Measurements from ENCODE around the gene TLCD2. TPM values are rescaled to one million over a fixed set of nuclear protein-coding genes. Genes with fewer than 3 reads are reported as not detected.
"Not testable (repeated sequence)": the region's sequence is repeated elsewhere in the genome, so short reads cannot be mapped to it uniquely, and the experiment has no call there.

Gene TLCD2
- total and polyA plus RNA-seq, 4 donors = 1.2 to 7.3 (median 3.4) TPM

GRCh38 chr17:1708791-1709346 is 1.3 kb downstream of the TLCD2 start:
- not testable (repeated sequence) for H3K9ac ChIP-seq (ENCODE audit: low read depth in 1 of 2, low read length in 2 of 2); H3K9me3 ChIP-seq (ENCODE audit: control insufficient read depth in 4 of 4, low read length in 3 of 4); DNase-seq (ENCODE audit: low spot score); H3K27me3 ChIP-seq (ENCODE audit: control insufficient read depth in 4 of 4, insufficient read depth in 4 of 4, low read length in 3 of 4); H3K4me3 ChIP-seq (ENCODE audit: low read depth in 1 of 3, low read length in 3 of 3); H3K27ac ChIP-seq (ENCODE audit: low read depth in 1 of 2, low read length in 2 of 2)
- 91% methylated on average over 10 of the region's 10 CpGs for WGBS
- Histone ChIP-seq H3K4me1 (ENCODE audit: control insufficient read depth in 4 of 4, insufficient read depth in 4 of 4, low read length in 3 of 4) (peaks cover 6 to 41% (median 11%) of the 10 kb centered on the region in 4 donors), H3K36me3 (ENCODE audit: control insufficient read depth in 4 of 4, insufficient read depth in 3 of 4, low read depth in 1 of 4, low read length in 3 of 4) (peaks cover 13 to 23% (median 15%) of the 10 kb centered on the region in 4 donors)

GRCh38 chr17:1707107-1707506 is 3.1 kb downstream of the TLCD2 start:
- 91% methylated on average over 5 of the region's 5 CpGs for WGBS
- no peak overlapping the region for H3K9ac ChIP-seq (ENCODE audit: low read depth in 1 of 2, low read length in 2 of 2)
- TF ChIP-seq MAX (IDR thresholded peaks at IDR 0.05) (no peak), JUND (IDR thresholded peaks at IDR 0.05) (no peak), RXRA (IDR thresholded peaks at IDR 0.05) (no peak), YY1 (IDR thresholded peaks at IDR 0.05) (no peak), HNF4A (conservative IDR thresholded peaks at IDR 0.05) (no peak), EGR1 (IDR thresholded peaks at IDR 0.05; ENCODE audit: low read depth in 2 of 2) (no peak)
- TF ChIP-seq, protein P1, sequence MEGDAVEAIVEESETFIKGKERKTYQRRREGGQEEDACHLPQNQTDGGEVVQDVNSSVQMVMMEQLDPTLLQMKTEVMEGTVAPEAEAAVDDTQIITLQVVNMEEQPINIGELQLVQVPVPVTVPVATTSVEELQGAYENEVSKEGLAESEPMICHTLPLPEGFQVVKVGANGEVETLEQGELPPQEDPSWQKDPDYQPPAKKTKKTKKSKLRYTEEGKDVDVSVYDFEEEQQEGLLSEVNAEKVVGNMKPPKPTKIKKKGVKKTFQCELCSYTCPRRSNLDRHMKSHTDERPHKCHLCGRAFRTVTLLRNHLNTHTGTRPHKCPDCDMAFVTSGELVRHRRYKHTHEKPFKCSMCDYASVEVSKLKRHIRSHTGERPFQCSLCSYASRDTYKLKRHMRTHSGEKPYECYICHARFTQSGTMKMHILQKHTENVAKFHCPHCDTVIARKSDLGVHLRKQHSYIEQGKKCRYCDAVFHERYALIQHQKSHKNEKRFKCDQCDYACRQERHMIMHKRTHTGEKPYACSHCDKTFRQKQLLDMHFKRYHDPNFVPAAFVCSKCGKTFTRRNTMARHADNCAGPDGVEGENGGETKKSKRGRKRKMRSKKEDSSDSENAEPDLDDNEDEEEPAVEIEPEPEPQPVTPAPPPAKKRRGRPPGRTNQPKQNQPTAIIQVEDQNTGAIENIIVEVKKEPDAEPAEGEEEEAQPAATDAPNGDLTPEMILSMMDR (IDR thresholded peaks at IDR 0.05; ENCODE audit: low read depth, low read length, missing input control) = no peak
- H3K27ac ChIP-seq (ENCODE audit: low read depth in 1 of 2, low read length in 2 of 2) = no peak overlapping the region
- peaks cover 0 to 23% (median 5%) of the 10 kb centered on the region in 4 donors for H3K4me1 ChIP-seq (ENCODE audit: control insufficient read depth in 4 of 4, insufficient read depth in 4 of 4, low read length in 3 of 4)
- H3K9me3 ChIP-seq (ENCODE audit: control insufficient read depth in 4 of 4, low read length in 3 of 4) = no peaks in the 10 kb centered on the region
- H3K4me3 ChIP-seq (ENCODE audit: low read depth in 1 of 3, low read length in 3 of 3) = no peak overlapping the region
- no peaks in the 10 kb centered on the region for H3K27me3 ChIP-seq (ENCODE audit: control insufficient read depth in 4 of 4, insufficient read depth in 4 of 4, low read length in 3 of 4)
- no peak for DNase-seq (ENCODE audit: low spot score)
- peaks cover 4 to 6% (median 5%) of the 10 kb centered on the region in 4 donors for H3K36me3 ChIP-seq (ENCODE audit: control insufficient read depth in 4 of 4, insufficient read depth in 3 of 4, low read depth in 1 of 4, low read length in 3 of 4)

- TF ChIP-seq YY1 (IDR thresholded peaks at IDR 0.05) (no peak), RAD21 (IDR thresholded peaks at IDR 0.05) (no peak), TAF1 (conservative IDR thresholded peaks at IDR 0.05) (no peak), FOXA2 (IDR thresholded peaks at IDR 0.05) (no peak)
- no peak for DNase-seq (ENCODE audit: low spot score)
- Histone ChIP-seq H3K27me3 (ENCODE audit: control insufficient read depth in 4 of 4, insufficient read depth in 4 of 4, low read length in 3 of 4) (no peaks in the 10 kb centered on the region), H3K4me1 (ENCODE audit: control insufficient read depth in 4 of 4, insufficient read depth in 4 of 4, low read length in 3 of 4) (peaks cover 0 to 7% (median 1%) of the 10 kb centered on the region in 4 donors), H3K9ac (ENCODE audit: low read depth in 1 of 2, low read length in 2 of 2) (no peak overlapping the region), H3K9me3 (ENCODE audit: control insufficient read depth in 4 of 4, low read length in 3 of 4) (no peaks in the 10 kb centered on the region), H3K27ac (ENCODE audit: low read depth in 1 of 2, low read length in 2 of 2) (no peak overlapping the region), H3K4me3 (ENCODE audit: low read depth in 1 of 3, low read length in 3 of 3) (no peak overlapping the region), H3K36me3 (ENCODE audit: control insufficient read depth in 4 of 4, insufficient read depth in 3 of 4, low read depth in 1 of 4, low read length in 3 of 4) (peaks cover 0 to 5% (median under 1%) of the 10 kb centered on the region in 4 donors)
- WGBS = 88% methylated on average over 7 of the region's 7 CpGs
Observed at GRCh38 chr17:1705004-1705403, 5.2 kb downstream of the TLCD2 start.

- no peak overlapping the region for H3K9ac ChIP-seq (ENCODE audit: low read depth in 1 of 2, low read length in 2 of 2)
- no peak for DNase-seq (ENCODE audit: low spot score)
- H3K27ac ChIP-seq (ENCODE audit: low read depth in 1 of 2, low read length in 2 of 2) = no peak overlapping the region
- no peak overlapping the region for H3K4me3 ChIP-seq (ENCODE audit: low read depth in 1 of 3, low read length in 3 of 3)
- 71% methylated on average over 4 of the region's 4 CpGs for WGBS
- H3K9me3 ChIP-seq (ENCODE audit: control insufficient read depth in 4 of 4, low read length in 3 of 4) = no peaks in the 10 kb centered on the region
- no peaks in the 10 kb centered on the region for H3K4me1 ChIP-seq (ENCODE audit: control insufficient read depth in 4 of 4, insufficient read depth in 4 of 4, low read length in 3 of 4)
- no peaks in the 10 kb centered on the region for H3K27me3 ChIP-seq (ENCODE audit: control insufficient read depth in 4 of 4, insufficient read depth in 4 of 4, low read length in 3 of 4)
- peaks cover 0 to 5% (median under 1%) of the 10 kb centered on the region in 4 donors for H3K36me3 ChIP-seq (ENCODE audit: control insufficient read depth in 4 of 4, insufficient read depth in 3 of 4, low read depth in 1 of 4, low read length in 3 of 4)
- TF ChIP-seq TAF1 (conservative IDR thresholded peaks at IDR 0.05) (no peak), ZBTB33 (IDR thresholded peaks at IDR 0.05) (no peak), YY1 (IDR thresholded peaks at IDR 0.05) (no peak), EGR1 (IDR thresholded peaks at IDR 0.05; ENCODE audit: low read depth in 2 of 2) (no peak), HNF4G (IDR thresholded peaks at IDR 0.05) (no peak)
- TF ChIP-seq, protein P1 (IDR thresholded peaks at IDR 0.05; ENCODE audit: low read depth, low read length, missing input control) = no peak
- TF ChIP-seq, protein P2, sequence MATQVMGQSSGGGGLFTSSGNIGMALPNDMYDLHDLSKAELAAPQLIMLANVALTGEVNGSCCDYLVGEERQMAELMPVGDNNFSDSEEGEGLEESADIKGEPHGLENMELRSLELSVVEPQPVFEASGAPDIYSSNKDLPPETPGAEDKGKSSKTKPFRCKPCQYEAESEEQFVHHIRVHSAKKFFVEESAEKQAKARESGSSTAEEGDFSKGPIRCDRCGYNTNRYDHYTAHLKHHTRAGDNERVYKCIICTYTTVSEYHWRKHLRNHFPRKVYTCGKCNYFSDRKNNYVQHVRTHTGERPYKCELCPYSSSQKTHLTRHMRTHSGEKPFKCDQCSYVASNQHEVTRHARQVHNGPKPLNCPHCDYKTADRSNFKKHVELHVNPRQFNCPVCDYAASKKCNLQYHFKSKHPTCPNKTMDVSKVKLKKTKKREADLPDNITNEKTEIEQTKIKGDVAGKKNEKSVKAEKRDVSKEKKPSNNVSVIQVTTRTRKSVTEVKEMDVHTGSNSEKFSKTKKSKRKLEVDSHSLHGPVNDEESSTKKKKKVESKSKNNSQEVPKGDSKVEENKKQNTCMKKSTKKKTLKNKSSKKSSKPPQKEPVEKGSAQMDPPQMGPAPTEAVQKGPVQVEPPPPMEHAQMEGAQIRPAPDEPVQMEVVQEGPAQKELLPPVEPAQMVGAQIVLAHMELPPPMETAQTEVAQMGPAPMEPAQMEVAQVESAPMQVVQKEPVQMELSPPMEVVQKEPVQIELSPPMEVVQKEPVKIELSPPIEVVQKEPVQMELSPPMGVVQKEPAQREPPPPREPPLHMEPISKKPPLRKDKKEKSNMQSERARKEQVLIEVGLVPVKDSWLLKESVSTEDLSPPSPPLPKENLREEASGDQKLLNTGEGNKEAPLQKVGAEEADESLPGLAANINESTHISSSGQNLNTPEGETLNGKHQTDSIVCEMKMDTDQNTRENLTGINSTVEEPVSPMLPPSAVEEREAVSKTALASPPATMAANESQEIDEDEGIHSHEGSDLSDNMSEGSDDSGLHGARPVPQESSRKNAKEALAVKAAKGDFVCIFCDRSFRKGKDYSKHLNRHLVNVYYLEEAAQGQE (IDR thresholded peaks at IDR 0.05) = no peak
Observed at GRCh38 chr17:1703063-1703462, 7.1 kb downstream of the TLCD2 start.

All from liver (tissue), 9 donors.